Activated CD4-positive, CD25-positive, alpha-beta regulatory T cell treated with anti-CD3 and anti-CD28 coated beads, Interleukin-2, amount 50 U/mL, for 24 hours (primary cell): Measurements from ENCODE around the gene GALNT14.
A peak's percentile ranks its signal among the peaks of the same experiment; 100 is the strongest.

ENCODE experiments used
- ATAC-seq, 2 donors: fragments of 150-1000 bp; cut with Tn5 transposase; one replicate each; pipeline ENCODE4 v1.10.0; 2021; ENCODE audit warnings: mild to moderate bottlenecking in 1 of 2, moderate library complexity in 1 of 2

GALNT14 gene

GRCh38 chr2:30883184-30883583 is 255.1 kb downstream of the GALNT14 start:
- no peak for ATAC-seq

DNA sequence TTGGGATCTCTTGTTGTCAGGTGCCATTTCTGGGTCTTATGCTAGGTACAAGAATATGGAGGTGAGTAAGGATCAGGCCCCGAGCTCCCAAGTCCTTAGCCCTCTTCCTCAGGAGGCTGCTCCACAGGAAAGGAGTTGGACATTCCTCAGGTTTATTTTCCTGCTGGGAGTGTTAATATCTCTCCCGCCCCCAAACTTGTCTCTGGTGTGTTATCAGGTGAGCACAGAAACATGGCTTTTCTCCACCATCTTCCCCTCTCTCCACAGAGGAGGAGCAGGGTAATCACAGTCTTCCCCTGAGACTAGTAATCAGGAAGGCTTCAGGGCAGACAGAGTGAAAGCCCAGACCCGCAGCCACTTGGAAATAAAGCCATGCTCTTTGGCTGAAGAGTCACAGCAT is 257.7 kb downstream of the GALNT14 start:
- no peak for ATAC-seq

DNA sequence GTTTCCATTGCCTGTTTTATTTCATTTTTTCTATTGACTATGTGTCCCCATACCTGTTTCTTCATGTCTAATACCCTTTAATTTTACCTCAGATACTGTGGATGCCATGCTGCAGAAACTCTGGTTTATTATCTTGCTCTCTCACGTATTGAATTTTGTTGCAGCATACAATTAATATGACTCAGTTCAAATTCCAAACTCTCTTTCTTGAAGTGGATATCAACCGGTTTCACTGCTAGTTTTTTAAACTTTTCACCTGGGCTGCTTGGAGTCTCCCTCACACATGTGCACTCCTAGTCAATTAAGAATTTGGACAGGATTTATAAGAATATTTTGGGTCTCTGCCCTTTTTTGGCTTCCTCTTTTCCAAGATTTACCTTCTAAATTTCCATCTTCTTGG is 260.4 kb downstream of the GALNT14 start:
- ATAC-seq = no peak

GRCh38 chr2:30872797-30873196 is 265.4 kb downstream of the GALNT14 start:
- ATAC-seq = no peak

GRCh38 chr2:30871980-30872789 is 266.1 kb downstream of the GALNT14 start:
- ATAC-seq = no peak

DNA sequence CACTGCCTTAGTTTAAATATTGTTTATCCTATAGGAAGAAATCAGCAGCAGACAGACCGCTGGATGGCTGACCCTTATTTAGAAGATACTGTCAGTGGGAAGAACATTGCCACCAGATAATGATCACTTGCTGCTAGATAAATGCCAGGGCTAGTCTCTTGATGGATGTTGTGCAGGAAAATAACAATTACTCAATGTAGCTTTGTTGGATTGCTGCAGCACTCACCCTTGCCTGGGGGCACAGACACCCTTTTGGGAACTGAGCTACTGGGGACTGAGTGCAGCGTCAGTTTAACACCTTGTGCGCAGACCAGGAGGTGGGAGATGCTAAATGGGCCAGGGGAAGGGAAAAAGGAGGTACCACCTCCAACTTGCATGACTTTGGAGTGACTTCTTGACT is 266.8 kb downstream of the GALNT14 start:
- no peak for ATAC-seq

DNA sequence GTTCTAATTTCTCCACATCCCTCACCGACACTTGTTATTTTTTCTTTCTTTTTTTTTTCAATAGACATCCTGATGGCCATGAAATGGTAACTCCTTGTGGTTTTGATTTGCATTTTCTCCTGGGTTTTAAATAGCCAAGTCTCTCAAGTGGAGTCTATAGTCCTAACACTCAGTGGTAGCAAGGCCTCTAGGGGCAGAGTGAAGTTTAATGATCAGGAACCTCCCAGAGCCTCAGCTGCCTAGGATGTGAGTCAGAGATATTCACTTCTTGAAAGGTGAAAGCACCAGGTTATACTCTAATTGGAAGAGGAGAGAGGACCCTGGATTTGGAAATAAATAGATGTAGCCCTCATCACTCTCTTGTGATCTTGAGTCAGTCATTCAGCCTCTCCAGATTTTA is 268.3 kb downstream of the GALNT14 start:
- ATAC-seq = no peak

- no peak for ATAC-seq
Measured at GRCh38 chr2:30867385-30867784, 270.9 kb downstream of the GALNT14 start.

DNA sequence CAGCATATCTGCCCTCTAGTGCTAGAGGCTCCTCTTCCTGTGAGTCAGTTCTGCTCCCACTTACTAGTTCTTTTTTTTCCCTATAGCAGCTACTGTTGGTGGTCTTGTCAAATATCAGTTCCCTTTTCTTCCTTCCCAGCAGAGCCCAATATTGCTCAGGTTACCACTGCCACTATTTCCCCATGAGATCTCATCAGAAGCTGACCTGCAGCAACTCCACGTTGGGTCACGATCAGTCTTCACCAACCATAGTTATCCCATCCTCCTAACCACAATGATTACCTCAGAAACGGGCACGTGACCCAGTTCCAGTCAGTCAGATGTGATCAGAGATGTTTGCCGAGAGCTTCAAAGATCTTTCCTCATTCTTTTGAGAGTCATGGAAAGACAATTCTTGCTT is 271.3 kb downstream of the GALNT14 start:
- ATAC-seq = peak in 1 of 2 donors; percentile 10

DNA sequence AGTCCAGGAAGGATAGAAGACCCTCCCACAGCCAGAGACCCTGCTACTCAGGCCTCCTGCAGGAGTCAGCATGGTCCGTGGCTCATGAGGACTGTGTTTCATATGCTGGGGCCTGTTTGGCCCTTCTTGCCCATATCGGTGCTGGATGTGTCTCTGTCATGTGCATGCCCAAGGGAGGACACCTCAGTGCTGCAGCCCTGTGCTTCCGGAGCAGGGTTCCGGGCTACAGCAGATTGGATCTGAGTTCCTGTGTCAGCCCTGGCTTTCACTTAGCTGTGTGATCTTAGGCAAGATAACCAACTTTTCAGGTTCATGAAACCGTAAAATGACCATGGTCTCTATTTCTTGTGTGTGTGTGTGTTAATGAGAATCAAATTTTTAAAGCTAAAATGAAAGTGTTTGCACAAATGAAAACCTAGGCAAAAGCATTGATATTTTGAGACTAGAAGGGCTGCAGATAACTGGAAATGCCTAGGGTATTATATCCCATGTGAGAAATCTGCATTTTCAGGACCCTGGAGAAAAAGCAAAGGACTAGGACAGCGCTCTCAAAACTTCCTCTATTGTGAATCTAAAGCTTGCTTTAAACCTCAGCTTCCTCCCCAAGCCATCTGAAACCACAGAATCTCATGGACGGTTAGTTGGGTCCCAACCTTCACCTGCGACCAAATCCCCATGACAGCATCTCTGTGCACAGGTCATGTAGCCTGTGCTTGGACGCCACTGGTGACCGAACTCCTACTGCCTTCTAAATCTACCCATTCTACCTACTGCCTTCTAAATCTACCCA is 272.2 kb downstream of the GALNT14 start:
- no peak for ATAC-seq

DNA sequence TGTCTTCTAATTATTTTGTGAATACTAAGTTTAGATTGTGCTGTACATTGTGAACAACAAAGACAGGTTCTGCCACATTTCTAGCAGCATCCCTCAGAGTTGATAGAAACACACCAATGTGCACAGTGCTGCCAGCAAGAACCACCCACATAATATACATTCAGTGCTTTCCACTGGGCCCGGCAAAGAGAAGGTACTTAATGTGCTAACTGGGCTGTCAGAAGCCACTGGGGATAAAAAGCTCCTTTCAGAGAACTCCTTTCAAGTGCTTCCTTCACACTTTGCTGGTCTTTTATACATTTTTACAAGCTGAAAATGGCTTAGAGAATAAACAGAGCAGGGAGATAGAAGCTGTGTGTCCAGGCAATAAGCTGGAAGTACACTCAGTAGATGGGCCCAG is 273.0 kb downstream of the GALNT14 start:
- no peak for ATAC-seq

- ATAC-seq = no peak
Measured at GRCh38 chr2:30862054-30862651, 276.1 kb downstream of the GALNT14 start.

- no peak for ATAC-seq
Measured at GRCh38 chr2:30860726-30861125, 277.5 kb downstream of the GALNT14 start.
